Measurements from ENCODE around the gene SLC37A2. TPM values are rescaled to one million over a fixed set of nuclear protein-coding genes. Genes with fewer than 3 reads are reported as not detected.

SLC37A2 gene
- total and polyA plus RNA-seq, 2 donors (not counting 3 experiments of a cell fraction or from before 2014, with no cell fraction given) = 1.1 to 1.7 TPM

- Histone ChIP-seq H3K9me1 (replicated peaks; ENCODE audit: control insufficient read depth, extremely low read depth, insufficient read depth, low read length) (no peaks in the 10 kb centered on the region), H3K27ac (ENCODE audit: insufficient read depth, low read depth, low read length) (no peak overlapping the region), H3K4me1 (ENCODE audit: control insufficient read depth, extremely low read depth, insufficient read depth, low read length) (peaks cover 9% of the 10 kb centered on the region), H3K4me3 (replicated peaks in 1 of 3; ENCODE audit: insufficient read depth in 1 of 3, low read depth in 1 of 3, low read length in 3 of 3) (no peak overlapping the region), H4K20me1 (replicated peaks; ENCODE audit: control insufficient read depth, extremely low read depth, insufficient read depth, low read length) (no peaks in the 10 kb centered on the region), H3K4me2 (ENCODE audit: insufficient read depth, low read length) (no peak overlapping the region), H3K79me2 (ENCODE audit: control insufficient read depth, insufficient read depth, low read length) (no peaks in the 10 kb centered on the region), H3K9me3 (replicated peaks; ENCODE audit: control insufficient read depth, insufficient read depth, low read length) (no peaks in the 10 kb centered on the region), H3K9ac (replicated peaks; ENCODE audit: extremely low read depth, insufficient read depth, low read length) (no peak overlapping the region), H2AFZ (ENCODE audit: low read depth, low read length) (no peak overlapping the region), H3K27me3 (ENCODE audit: control insufficient read depth in 2 of 2, insufficient read depth in 2 of 2, low read length in 2 of 2) (no peaks in the 10 kb centered on the region), H3K36me3 (ENCODE audit: control insufficient read depth in 2 of 2, extremely low read depth in 1 of 2, insufficient read depth in 2 of 2, low read length in 2 of 2) (no peaks in the 10 kb centered on the region)
- CTCF ChIA-PET = interaction anchor here (1.3 to 1.4 kb wide), 2 partner anchors 63 to 368 kb away, joined by 3 read pairs; no protein-coding TSS in a partner anchor
- BruUV-seq (replicated peaks) = no TSS peak
- POLR2A ChIA-PET = no interaction called here
- intact Hi-C loops (cut with micrococcal nuclease) (no loop called here), dilution Hi-C loops (cut with MboI; ENCODE audit: extremely low pct_ligation_motif_present, low sequenced_read_pairs) (no loop called here)
- TF ChIP-seq CTCF (IDR thresholded peaks at IDR 0.05; ENCODE audit: extremely low read depth in 1 of 2, insufficient read depth in 1 of 2, low read depth in 1 of 2, low read length in 2 of 2) (no peak), MYC (IDR thresholded peaks at IDR 0.05; ENCODE audit: low read depth, low read length) (no peak), JUN (IDR thresholded peaks at IDR 0.05; ENCODE audit: borderline replicate concordance, insufficient read depth, insufficient read length, low read depth) (no peak), POLR2AphosphoS5 (IDR thresholded peaks at IDR 0.05; ENCODE audit: insufficient read depth, low read depth, low read length) (no peak), MAX (IDR thresholded peaks at IDR 0.05; ENCODE audit: insufficient read depth, insufficient read length) (no peak), POLR2A (IDR thresholded peaks at IDR 0.05; ENCODE audit: low read depth, low read length) (no peak), EZH2 (IDR thresholded peaks at IDR 0.05; ENCODE audit: borderline replicate concordance, low read depth, low read length, severe bottlenecking) (no peak), GATA2 (IDR thresholded peaks at IDR 0.05; ENCODE audit: insufficient read depth, insufficient read length, low read depth, low read length) (no peak), FOS (IDR thresholded peaks at IDR 0.05; ENCODE audit: borderline replicate concordance, insufficient read depth, low read length) (no peak)
- DNase-seq (ENCODE audit: low read depth, low spot score) (no peak), FAIRE-seq (no peak)
Measured at GRCh38 chr11:125061281-125061680, 1.8 kb upstream of the SLC37A2 start.

Measured in endothelial cell of umbilical vein (primary cell).